WTC11 (cell line): ENCODE measurements around the gene TXNDC2. TPM values are rescaled to one million over a fixed set of nuclear protein-coding genes. Genes with fewer than 3 reads are reported as not detected.

ENCODE experiments used
- ATAC-seq: fragments of 200-7000 bp; cut with Tn5 transposase; 2 replicates; pipeline ENCODE4 v1.10.0; 2021; ENCODE audit warnings: mild to moderate bottlenecking, moderate library complexity
- CTCF ChIA-PET: fragments of 300-600 bp; sonication (Branson Sonifier 250); formaldehyde crosslinking; loops from one replicate; lab custom pipeline; 2021; ENCODE audit warnings: antibody characterized with exemption; lab: Charles Lee
- POLR2A ChIA-PET: fragments of 350-600 bp; sonication (Branson Sonifier 250); formaldehyde crosslinking; loops from one replicate; lab custom pipeline; 2021; ENCODE audit warnings: antibody characterized with exemption; lab: Charles Lee
- DNase-seq: peaks from one replicate; pipeline ENCODE4 v3.0.0; 2021; ENCODE audit warnings: low spot score
- H3K27ac Mint-ChIP-seq: 2 replicates; pipeline ENCODE4 v1.8.0; 2021; ENCODE audit warnings: mixed read lengths
- H3K27me3 Mint-ChIP-seq: 2 replicates; pipeline ENCODE4 v1.8.0; 2021; ENCODE audit warnings: low read depth, mild to moderate bottlenecking, moderate library complexity, mixed read lengths
- H3K36me3 Mint-ChIP-seq: 2 replicates; pipeline ENCODE4 v1.8.0; 2021; ENCODE audit warnings: mixed read lengths
- H3K4me1 Mint-ChIP-seq: 2 replicates; pipeline ENCODE4 v1.8.0; 2022; ENCODE audit warnings: mixed read lengths
- H3K4me3 Mint-ChIP-seq: 2 replicates; pipeline ENCODE4 v1.8.0; 2021; ENCODE audit warnings: mild to moderate bottlenecking, moderate library complexity, mixed read lengths
- H3K9me3 Mint-ChIP-seq: 2 replicates; pipeline ENCODE4 v1.8.0; 2021; ENCODE audit warnings: mixed read lengths
- CBFB ChIP-seq: sonication (generic); formaldehyde crosslinking; IDR thresholded peaks from 2 replicates; pipeline ENCODE4 v1.8.1; 2022; ENCODE audit warnings: mild to moderate bottlenecking, low read depth, missing genetic modification reagents
- ELF4 ChIP-seq: sonication (generic); formaldehyde crosslinking; IDR thresholded peaks from 2 replicates; pipeline ENCODE4 v1.8.1; 2022; ENCODE audit warnings: low read depth, mild to moderate bottlenecking, moderate library complexity, missing genetic modification reagents
- EMX1 ChIP-seq: fragments of 250-450 bp; sonication (Bioruptor Pico); IDR thresholded peaks from 2 replicates; pipeline ENCODE4 v1.8.0; 2021; ENCODE audit warnings: mild to moderate bottlenecking
- ETV6 ChIP-seq: sonication (generic); formaldehyde crosslinking; IDR thresholded peaks from 2 replicates; pipeline ENCODE4 v1.8.1; 2022; ENCODE audit warnings: mild to moderate bottlenecking, missing genetic modification reagents
- GRHL2 ChIP-seq: fragments of 250-450 bp; sonication (Bioruptor Pico); IDR thresholded peaks from 2 replicates; pipeline ENCODE4 v1.8.0; 2022; ENCODE audit warnings: mild to moderate bottlenecking, moderate library complexity; ENCODE audit not compliant: insufficient replicate concordance, severe bottlenecking
- MYBL2 ChIP-seq: sonication (generic); formaldehyde crosslinking; IDR thresholded peaks from 2 replicates; pipeline ENCODE4 v1.8.1; 2023; ENCODE audit warnings: mild to moderate bottlenecking, moderate library complexity, missing genetic modification reagents
- NFE2L1 ChIP-seq: sonication (generic); formaldehyde crosslinking; IDR thresholded peaks from 2 replicates; pipeline ENCODE4 v1.8.1; 2023; ENCODE audit warnings: missing genetic modification reagents
- OVOL2 ChIP-seq: fragments of 250-450 bp; sonication (Bioruptor Pico); IDR thresholded peaks from 2 replicates; pipeline ENCODE4 v1.9.0; 2021; ENCODE audit warnings: mild to moderate bottlenecking, borderline replicate concordance
- PRRX2 ChIP-seq: fragments of 250-450 bp; sonication (Bioruptor Pico); IDR thresholded peaks from 2 replicates; pipeline ENCODE4 v1.8.0; 2021; ENCODE audit warnings: mild to moderate bottlenecking
- TEAD4 ChIP-seq: sonication (generic); formaldehyde crosslinking; IDR thresholded peaks from 2 replicates; pipeline ENCODE4 v1.8.0; 2022; ENCODE audit warnings: mild to moderate bottlenecking, missing genetic modification reagents
- ZNF396 ChIP-seq: fragments of 250-450 bp; sonication (Bioruptor Pico); IDR thresholded peaks from 2 replicates; pipeline ENCODE4 v1.8.0; 2021; ENCODE audit warnings: mild to moderate bottlenecking, moderate library complexity, borderline replicate concordance
- ZNF671 ChIP-seq: fragments of 250-450 bp; sonication (Bioruptor Pico); IDR thresholded peaks from 2 replicates; pipeline ENCODE4 v1.8.0; 2021; ENCODE audit warnings: mild to moderate bottlenecking
- total RNA-seq: library from RNA; stranded (reverse); gene quantifications from 3 replicates; pipeline ENCODE4 v1.2.3, GENCODE V29; 2021
- TF ChIP-seq, protein P1 (sequence below): fragments of 200-600 bp; IDR thresholded peaks from 2 replicates; pipeline ENCODE4 v1.8.0; 2022; ENCODE audit warnings: antibody characterized with exemption
- TF ChIP-seq, protein P2 (sequence below): sonication (generic); formaldehyde crosslinking; IDR thresholded peaks from 2 replicates; pipeline ENCODE4 v1.8.0; 2023; ENCODE audit warnings: mild to moderate bottlenecking, missing genetic modification reagents
- TF ChIP-seq, protein P3 (sequence below): sonication (generic); formaldehyde crosslinking; IDR thresholded peaks from 2 replicates; pipeline ENCODE4 v1.8.1; 2023; ENCODE audit warnings: mild to moderate bottlenecking, moderate library complexity, missing genetic modification reagents
- TF ChIP-seq, protein P4 (sequence below): sonication (generic); formaldehyde crosslinking; IDR thresholded peaks from 2 replicates; pipeline ENCODE4 v1.8.1; 2022; ENCODE audit warnings: mild to moderate bottlenecking, moderate library complexity, missing genetic modification reagents
- TF ChIP-seq, protein P5 (sequence below): sonication (generic); formaldehyde crosslinking; IDR thresholded peaks from 2 replicates; pipeline ENCODE4 v1.8.1; 2022; ENCODE audit warnings: mild to moderate bottlenecking, missing genetic modification reagents, moderate library complexity, borderline replicate concordance
- TF ChIP-seq, protein P6 (sequence below): sonication (generic); formaldehyde crosslinking; conservative IDR thresholded peaks from 2 replicates; pipeline ENCODE4 v1.8.1; 2023; ENCODE audit warnings: mild to moderate bottlenecking, low read depth, missing genetic modification reagents, moderate library complexity
- TF ChIP-seq, protein P7 (sequence below): sonication (generic); formaldehyde crosslinking; IDR thresholded peaks from 2 replicates; pipeline ENCODE4 v1.8.1; 2023; ENCODE audit warnings: mild to moderate bottlenecking, missing genetic modification reagents, borderline replicate concordance
- TF ChIP-seq, protein P8 (sequence below): sonication (generic); formaldehyde crosslinking; IDR thresholded peaks from 2 replicates; pipeline ENCODE4 v1.8.1; 2023; ENCODE audit warnings: mild to moderate bottlenecking, missing genetic modification reagents

The TXNDC2 gene
- total RNA-seq, 1 experiment from 2014 or later = 0.26 TPM

DNA sequence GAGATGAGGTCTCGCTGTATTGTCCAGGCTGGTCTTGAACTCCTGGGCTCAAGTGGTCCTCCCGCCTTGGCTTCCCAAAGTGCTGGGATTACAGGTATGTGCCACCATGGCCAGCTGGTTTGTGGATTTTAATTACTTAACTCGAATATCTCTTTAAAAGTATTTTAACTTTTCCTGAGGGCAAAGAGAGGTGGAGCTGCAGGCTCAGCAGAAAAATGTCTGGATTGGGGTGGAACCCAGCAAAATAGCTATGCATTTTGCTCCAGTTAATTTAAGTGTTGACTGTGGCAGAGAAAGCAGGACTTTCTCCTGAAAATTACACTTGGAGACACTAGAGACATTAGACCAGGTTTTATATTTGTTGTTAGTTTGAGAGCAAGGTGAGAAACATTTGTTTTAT, 35.5 kb upstream of the TXNDC2 start:
- H3K4me1 Mint-ChIP-seq = peaks cover 14% of the 10 kb centered on the region
- no peak overlapping the region for H3K27ac Mint-ChIP-seq
- peaks cover 13% of the 10 kb centered on the region for H3K36me3 Mint-ChIP-seq
- CTCF ChIA-PET = no interaction called here
- POLR2A ChIA-PET = no interaction called here
- ATAC-seq (no peak), DNase-seq (no peak)
- H3K4me3 Mint-ChIP-seq = no peak overlapping the region
- H3K27me3 Mint-ChIP-seq = no peaks in the 10 kb centered on the region
- H3K9me3 Mint-ChIP-seq = peaks cover 12% of the 10 kb centered on the region
- TF ChIP-seq, protein P1, sequence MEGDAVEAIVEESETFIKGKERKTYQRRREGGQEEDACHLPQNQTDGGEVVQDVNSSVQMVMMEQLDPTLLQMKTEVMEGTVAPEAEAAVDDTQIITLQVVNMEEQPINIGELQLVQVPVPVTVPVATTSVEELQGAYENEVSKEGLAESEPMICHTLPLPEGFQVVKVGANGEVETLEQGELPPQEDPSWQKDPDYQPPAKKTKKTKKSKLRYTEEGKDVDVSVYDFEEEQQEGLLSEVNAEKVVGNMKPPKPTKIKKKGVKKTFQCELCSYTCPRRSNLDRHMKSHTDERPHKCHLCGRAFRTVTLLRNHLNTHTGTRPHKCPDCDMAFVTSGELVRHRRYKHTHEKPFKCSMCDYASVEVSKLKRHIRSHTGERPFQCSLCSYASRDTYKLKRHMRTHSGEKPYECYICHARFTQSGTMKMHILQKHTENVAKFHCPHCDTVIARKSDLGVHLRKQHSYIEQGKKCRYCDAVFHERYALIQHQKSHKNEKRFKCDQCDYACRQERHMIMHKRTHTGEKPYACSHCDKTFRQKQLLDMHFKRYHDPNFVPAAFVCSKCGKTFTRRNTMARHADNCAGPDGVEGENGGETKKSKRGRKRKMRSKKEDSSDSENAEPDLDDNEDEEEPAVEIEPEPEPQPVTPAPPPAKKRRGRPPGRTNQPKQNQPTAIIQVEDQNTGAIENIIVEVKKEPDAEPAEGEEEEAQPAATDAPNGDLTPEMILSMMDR = no peak
- TF ChIP-seq ETV6 (CRISPR knock-in tag) (no peak), ZNF396 (CRISPR knock-in tag) (no peak), MYBL2 (CRISPR knock-in tag) (no peak), CBFB (CRISPR knock-in tag) (no peak), PRRX2 (CRISPR knock-in tag) (no peak), EMX1 (CRISPR knock-in tag) (no peak), GRHL2 (CRISPR knock-in tag) (no peak), ELF4 (CRISPR knock-in tag) (no peak), NFE2L1 (CRISPR knock-in tag) (no peak), TEAD4 (CRISPR knock-in tag) (no peak), OVOL2 (CRISPR knock-in tag) (no peak), ZNF671 (CRISPR knock-in tag) (no peak)
- TF ChIP-seq, protein P2, sequence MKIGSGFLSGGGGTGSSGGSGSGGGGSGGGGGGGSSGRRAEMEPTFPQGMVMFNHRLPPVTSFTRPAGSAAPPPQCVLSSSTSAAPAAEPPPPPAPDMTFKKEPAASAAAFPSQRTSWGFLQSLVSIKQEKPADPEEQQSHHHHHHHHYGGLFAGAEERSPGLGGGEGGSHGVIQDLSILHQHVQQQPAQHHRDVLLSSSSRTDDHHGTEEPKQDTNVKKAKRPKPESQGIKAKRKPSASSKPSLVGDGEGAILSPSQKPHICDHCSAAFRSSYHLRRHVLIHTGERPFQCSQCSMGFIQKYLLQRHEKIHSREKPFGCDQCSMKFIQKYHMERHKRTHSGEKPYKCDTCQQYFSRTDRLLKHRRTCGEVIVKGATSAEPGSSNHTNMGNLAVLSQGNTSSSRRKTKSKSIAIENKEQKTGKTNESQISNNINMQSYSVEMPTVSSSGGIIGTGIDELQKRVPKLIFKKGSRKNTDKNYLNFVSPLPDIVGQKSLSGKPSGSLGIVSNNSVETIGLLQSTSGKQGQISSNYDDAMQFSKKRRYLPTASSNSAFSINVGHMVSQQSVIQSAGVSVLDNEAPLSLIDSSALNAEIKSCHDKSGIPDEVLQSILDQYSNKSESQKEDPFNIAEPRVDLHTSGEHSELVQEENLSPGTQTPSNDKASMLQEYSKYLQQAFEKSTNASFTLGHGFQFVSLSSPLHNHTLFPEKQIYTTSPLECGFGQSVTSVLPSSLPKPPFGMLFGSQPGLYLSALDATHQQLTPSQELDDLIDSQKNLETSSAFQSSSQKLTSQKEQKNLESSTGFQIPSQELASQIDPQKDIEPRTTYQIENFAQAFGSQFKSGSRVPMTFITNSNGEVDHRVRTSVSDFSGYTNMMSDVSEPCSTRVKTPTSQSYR (CRISPR knock-in tag) = no peak
- TF ChIP-seq, protein P3, sequence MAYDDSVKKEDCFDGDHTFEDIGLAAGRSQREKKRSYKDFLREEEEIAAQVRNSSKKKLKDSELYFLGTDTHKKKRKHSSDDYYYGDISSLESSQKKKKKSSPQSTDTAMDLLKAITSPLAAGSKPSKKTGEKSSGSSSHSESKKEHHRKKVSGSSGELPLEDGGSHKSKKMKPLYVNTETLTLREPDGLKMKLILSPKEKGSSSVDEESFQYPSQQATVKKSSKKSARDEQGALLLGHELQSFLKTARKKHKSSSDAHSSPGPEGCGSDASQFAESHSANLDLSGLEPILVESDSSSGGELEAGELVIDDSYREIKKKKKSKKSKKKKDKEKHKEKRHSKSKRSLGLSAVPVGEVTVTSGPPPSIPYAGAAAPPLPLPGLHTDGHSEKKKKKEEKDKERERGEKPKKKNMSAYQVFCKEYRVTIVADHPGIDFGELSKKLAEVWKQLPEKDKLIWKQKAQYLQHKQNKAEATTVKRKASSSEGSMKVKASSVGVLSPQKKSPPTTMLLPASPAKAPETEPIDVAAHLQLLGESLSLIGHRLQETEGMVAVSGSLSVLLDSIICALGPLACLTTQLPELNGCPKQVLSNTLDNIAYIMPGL (CRISPR knock-in tag) = no peak
- TF ChIP-seq, protein P4, sequence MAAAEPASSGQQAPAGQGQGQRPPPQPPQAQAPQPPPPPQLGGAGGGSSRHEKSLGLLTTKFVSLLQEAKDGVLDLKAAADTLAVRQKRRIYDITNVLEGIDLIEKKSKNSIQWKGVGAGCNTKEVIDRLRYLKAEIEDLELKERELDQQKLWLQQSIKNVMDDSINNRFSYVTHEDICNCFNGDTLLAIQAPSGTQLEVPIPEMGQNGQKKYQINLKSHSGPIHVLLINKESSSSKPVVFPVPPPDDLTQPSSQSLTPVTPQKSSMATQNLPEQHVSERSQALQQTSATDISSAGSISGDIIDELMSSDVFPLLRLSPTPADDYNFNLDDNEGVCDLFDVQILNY (CRISPR knock-in tag) = no peak
- TF ChIP-seq, protein P5, sequence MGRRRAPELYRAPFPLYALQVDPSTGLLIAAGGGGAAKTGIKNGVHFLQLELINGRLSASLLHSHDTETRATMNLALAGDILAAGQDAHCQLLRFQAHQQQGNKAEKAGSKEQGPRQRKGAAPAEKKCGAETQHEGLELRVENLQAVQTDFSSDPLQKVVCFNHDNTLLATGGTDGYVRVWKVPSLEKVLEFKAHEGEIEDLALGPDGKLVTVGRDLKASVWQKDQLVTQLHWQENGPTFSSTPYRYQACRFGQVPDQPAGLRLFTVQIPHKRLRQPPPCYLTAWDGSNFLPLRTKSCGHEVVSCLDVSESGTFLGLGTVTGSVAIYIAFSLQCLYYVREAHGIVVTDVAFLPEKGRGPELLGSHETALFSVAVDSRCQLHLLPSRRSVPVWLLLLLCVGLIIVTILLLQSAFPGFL (CRISPR knock-in tag) = no peak
- TF ChIP-seq, protein P6, sequence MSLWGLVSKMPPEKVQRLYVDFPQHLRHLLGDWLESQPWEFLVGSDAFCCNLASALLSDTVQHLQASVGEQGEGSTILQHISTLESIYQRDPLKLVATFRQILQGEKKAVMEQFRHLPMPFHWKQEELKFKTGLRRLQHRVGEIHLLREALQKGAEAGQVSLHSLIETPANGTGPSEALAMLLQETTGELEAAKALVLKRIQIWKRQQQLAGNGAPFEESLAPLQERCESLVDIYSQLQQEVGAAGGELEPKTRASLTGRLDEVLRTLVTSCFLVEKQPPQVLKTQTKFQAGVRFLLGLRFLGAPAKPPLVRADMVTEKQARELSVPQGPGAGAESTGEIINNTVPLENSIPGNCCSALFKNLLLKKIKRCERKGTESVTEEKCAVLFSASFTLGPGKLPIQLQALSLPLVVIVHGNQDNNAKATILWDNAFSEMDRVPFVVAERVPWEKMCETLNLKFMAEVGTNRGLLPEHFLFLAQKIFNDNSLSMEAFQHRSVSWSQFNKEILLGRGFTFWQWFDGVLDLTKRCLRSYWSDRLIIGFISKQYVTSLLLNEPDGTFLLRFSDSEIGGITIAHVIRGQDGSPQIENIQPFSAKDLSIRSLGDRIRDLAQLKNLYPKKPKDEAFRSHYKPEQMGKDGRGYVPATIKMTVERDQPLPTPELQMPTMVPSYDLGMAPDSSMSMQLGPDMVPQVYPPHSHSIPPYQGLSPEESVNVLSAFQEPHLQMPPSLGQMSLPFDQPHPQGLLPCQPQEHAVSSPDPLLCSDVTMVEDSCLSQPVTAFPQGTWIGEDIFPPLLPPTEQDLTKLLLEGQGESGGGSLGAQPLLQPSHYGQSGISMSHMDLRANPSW (CRISPR knock-in tag) = no peak
- TF ChIP-seq, protein P7, sequence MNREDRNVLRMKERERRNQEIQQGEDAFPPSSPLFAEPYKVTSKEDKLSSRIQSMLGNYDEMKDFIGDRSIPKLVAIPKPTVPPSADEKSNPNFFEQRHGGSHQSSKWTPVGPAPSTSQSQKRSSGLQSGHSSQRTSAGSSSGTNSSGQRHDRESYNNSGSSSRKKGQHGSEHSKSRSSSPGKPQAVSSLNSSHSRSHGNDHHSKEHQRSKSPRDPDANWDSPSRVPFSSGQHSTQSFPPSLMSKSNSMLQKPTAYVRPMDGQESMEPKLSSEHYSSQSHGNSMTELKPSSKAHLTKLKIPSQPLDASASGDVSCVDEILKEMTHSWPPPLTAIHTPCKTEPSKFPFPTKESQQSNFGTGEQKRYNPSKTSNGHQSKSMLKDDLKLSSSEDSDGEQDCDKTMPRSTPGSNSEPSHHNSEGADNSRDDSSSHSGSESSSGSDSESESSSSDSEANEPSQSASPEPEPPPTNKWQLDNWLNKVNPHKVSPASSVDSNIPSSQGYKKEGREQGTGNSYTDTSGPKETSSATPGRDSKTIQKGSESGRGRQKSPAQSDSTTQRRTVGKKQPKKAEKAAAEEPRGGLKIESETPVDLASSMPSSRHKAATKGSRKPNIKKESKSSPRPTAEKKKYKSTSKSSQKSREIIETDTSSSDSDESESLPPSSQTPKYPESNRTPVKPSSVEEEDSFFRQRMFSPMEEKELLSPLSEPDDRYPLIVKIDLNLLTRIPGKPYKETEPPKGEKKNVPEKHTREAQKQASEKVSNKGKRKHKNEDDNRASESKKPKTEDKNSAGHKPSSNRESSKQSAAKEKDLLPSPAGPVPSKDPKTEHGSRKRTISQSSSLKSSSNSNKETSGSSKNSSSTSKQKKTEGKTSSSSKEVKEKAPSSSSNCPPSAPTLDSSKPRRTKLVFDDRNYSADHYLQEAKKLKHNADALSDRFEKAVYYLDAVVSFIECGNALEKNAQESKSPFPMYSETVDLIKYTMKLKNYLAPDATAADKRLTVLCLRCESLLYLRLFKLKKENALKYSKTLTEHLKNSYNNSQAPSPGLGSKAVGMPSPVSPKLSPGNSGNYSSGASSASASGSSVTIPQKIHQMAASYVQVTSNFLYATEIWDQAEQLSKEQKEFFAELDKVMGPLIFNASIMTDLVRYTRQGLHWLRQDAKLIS (CRISPR knock-in tag) = no peak
- TF ChIP-seq, protein P8, sequence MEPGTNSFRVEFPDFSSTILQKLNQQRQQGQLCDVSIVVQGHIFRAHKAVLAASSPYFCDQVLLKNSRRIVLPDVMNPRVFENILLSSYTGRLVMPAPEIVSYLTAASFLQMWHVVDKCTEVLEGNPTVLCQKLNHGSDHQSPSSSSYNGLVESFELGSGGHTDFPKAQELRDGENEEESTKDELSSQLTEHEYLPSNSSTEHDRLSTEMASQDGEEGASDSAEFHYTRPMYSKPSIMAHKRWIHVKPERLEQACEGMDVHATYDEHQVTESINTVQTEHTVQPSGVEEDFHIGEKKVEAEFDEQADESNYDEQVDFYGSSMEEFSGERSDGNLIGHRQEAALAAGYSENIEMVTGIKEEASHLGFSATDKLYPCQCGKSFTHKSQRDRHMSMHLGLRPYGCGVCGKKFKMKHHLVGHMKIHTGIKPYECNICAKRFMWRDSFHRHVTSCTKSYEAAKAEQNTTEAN (CRISPR knock-in tag) = no peak
